Measurements from ENCODE around the gene GPX7. TPM values are rescaled to one million over a fixed set of nuclear protein-coding genes. Genes with fewer than 3 reads are reported as not detected.

The GPX7 gene
- total RNA-seq, 1 experiment from 2014 or later: 21.7 TPM

DNA sequence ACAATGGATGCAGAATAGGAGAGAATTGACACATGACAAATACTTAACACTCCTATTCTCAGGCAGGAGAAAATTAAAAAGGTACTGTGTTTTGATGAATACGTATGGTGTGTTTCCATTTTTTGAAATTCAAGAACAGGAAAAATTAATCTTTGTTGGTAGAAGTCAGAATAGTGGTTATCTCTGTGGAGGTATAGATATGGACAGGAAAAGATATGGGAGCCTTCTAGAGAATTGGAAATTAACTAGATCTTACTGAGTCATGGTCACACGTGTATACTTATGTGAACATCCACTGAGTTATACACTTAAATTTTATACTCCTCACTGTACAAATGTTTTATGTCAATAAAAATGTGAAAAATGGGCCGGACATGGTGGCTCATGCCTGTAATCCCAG, 39.4 kb upstream of the GPX7 start:
- no peak for DNase-seq
- TF ChIP-seq, protein P1, sequence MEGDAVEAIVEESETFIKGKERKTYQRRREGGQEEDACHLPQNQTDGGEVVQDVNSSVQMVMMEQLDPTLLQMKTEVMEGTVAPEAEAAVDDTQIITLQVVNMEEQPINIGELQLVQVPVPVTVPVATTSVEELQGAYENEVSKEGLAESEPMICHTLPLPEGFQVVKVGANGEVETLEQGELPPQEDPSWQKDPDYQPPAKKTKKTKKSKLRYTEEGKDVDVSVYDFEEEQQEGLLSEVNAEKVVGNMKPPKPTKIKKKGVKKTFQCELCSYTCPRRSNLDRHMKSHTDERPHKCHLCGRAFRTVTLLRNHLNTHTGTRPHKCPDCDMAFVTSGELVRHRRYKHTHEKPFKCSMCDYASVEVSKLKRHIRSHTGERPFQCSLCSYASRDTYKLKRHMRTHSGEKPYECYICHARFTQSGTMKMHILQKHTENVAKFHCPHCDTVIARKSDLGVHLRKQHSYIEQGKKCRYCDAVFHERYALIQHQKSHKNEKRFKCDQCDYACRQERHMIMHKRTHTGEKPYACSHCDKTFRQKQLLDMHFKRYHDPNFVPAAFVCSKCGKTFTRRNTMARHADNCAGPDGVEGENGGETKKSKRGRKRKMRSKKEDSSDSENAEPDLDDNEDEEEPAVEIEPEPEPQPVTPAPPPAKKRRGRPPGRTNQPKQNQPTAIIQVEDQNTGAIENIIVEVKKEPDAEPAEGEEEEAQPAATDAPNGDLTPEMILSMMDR (IDR thresholded peaks at IDR 0.05; ENCODE audit: insufficient read depth in 1 of 2, low read depth in 1 of 2, low read length in 1 of 2, severe bottlenecking in 1 of 2, unreplicated experiment in 1 of 2): no peak
- no peaks in the 10 kb centered on the region for H3K36me3 Mint-ChIP-seq (ENCODE audit: insufficient read depth, unreplicated experiment)
- no peak overlapping the region for H3K4me3 ChIP-seq (ENCODE audit: low read depth, low read length)
- peaks cover 10% of the 10 kb centered on the region for H3K9me3 Mint-ChIP-seq (ENCODE audit: unreplicated experiment)
- BruUV-seq (replicated peaks): no TSS peak
- no peaks in the 10 kb centered on the region for H3K9me3 ChIP-seq
- H3K4me1 Mint-ChIP-seq (ENCODE audit: low read depth, unreplicated experiment): peaks cover 7% of the 10 kb centered on the region
- H3K36me3 ChIP-seq (ENCODE audit: control insufficient read depth, insufficient read depth, low read length): no peaks in the 10 kb centered on the region
- H3K27me3 Mint-ChIP-seq (ENCODE audit: insufficient read depth, unreplicated experiment): no peaks in the 10 kb centered on the region
- H3K27ac Mint-ChIP-seq (ENCODE audit: unreplicated experiment): no peak overlapping the region
- intact Hi-C loops (cut with micrococcal nuclease; ENCODE audit: unreplicated experiment): no loop called here
- H3K4me3 Mint-ChIP-seq (ENCODE audit: unreplicated experiment): no peak overlapping the region
- POLR2A ChIA-PET: no interaction called here
- no peaks in the 10 kb centered on the region for H3K4me1 ChIP-seq
- CTCF ChIA-PET: no interaction called here
- no peaks in the 10 kb centered on the region for H3K27me3 ChIP-seq (replicated peaks; ENCODE audit: control insufficient read depth, insufficient read depth, low read length)

DNA sequence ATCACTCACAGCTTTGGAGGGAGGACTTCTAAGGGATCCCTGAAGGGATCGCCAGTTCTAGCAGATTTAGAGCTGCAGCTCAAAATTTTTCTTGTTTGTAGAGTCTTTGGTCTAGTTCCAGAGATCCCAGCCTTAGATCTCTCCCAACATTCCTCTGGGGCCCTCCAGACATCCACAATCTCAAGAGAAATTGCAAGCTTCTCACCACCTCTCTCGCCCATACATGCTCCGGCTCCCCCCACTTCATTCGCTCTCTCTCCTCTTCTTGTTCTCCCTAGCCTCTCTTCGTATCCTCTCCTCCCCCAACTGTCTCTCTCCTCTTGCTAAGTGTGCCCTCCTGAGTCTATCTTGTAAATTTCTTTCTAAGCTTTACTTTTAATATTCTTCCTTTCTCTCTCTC, 34.2 kb upstream of the GPX7 start:
- intact Hi-C loops (cut with micrococcal nuclease; ENCODE audit: unreplicated experiment): no loop called here
- no peaks in the 10 kb centered on the region for H3K4me1 ChIP-seq
- TF ChIP-seq, protein P1 (IDR thresholded peaks at IDR 0.05; ENCODE audit: insufficient read depth in 1 of 2, low read depth in 1 of 2, low read length in 1 of 2, severe bottlenecking in 1 of 2, unreplicated experiment in 1 of 2): no peak
- H3K4me1 Mint-ChIP-seq (ENCODE audit: low read depth, unreplicated experiment): peaks cover 10% of the 10 kb centered on the region
- BruUV-seq (replicated peaks): no TSS peak
- no peaks in the 10 kb centered on the region for H3K36me3 ChIP-seq (ENCODE audit: control insufficient read depth, insufficient read depth, low read length)
- H3K27ac Mint-ChIP-seq (ENCODE audit: unreplicated experiment): no peak overlapping the region
- H3K27me3 ChIP-seq (replicated peaks; ENCODE audit: control insufficient read depth, insufficient read depth, low read length): no peaks in the 10 kb centered on the region
- no peak overlapping the region for H3K4me3 Mint-ChIP-seq (ENCODE audit: unreplicated experiment)
- no peak overlapping the region for H3K4me3 ChIP-seq (ENCODE audit: low read depth, low read length)
- no peaks in the 10 kb centered on the region for H3K9me3 ChIP-seq
- ChIA-PET POLR2A (no interaction called here), CTCF (interaction anchor here (0.6 to 1.2 kb wide), 2 partner anchors 15 to 31 kb away, joined by 3 to 8 read pairs; partner anchors contain the start of gene TUT4)
- H3K36me3 Mint-ChIP-seq (ENCODE audit: insufficient read depth, unreplicated experiment): no peaks in the 10 kb centered on the region
- no peaks in the 10 kb centered on the region for H3K9me3 Mint-ChIP-seq (ENCODE audit: unreplicated experiment)
- no peaks in the 10 kb centered on the region for H3K27me3 Mint-ChIP-seq (ENCODE audit: insufficient read depth, unreplicated experiment)
- no peak for DNase-seq

- Histone ChIP-seq H3K4me1 (no peaks in the 10 kb centered on the region), H3K27me3 (replicated peaks; ENCODE audit: control insufficient read depth, insufficient read depth, low read length) (no peaks in the 10 kb centered on the region), H3K36me3 (ENCODE audit: control insufficient read depth, insufficient read depth, low read length) (no peaks in the 10 kb centered on the region), H3K9me3 (no peaks in the 10 kb centered on the region), H3K4me3 (ENCODE audit: low read depth, low read length) (no peak overlapping the region)
- intact Hi-C loops (cut with micrococcal nuclease; ENCODE audit: unreplicated experiment): no loop called here
- no peak for DNase-seq
- Mint-ChIP-seq H3K9me3 (ENCODE audit: unreplicated experiment) (no peaks in the 10 kb centered on the region), H3K4me3 (ENCODE audit: unreplicated experiment) (no peak overlapping the region), H3K27ac (ENCODE audit: unreplicated experiment) (no peak overlapping the region), H3K4me1 (ENCODE audit: low read depth, unreplicated experiment) (peaks cover 10% of the 10 kb centered on the region), H3K36me3 (ENCODE audit: insufficient read depth, unreplicated experiment) (no peaks in the 10 kb centered on the region), H3K27me3 (ENCODE audit: insufficient read depth, unreplicated experiment) (no peaks in the 10 kb centered on the region)
- POLR2A ChIA-PET: no interaction called here
- BruUV-seq (replicated peaks): no TSS peak
- TF ChIP-seq, protein P1 (IDR thresholded peaks at IDR 0.05; ENCODE audit: insufficient read depth in 1 of 2, low read depth in 1 of 2, low read length in 1 of 2, severe bottlenecking in 1 of 2, unreplicated experiment in 1 of 2): no peak
- CTCF ChIA-PET: no interaction called here
Measured at GRCh38 chr1:52569449-52570210, 32.5 kb upstream of the GPX7 start.

Measured in Caco-2 (cell line).